ENCODE measurements around the gene SLC12A2.

Gene SLC12A2

DNA sequence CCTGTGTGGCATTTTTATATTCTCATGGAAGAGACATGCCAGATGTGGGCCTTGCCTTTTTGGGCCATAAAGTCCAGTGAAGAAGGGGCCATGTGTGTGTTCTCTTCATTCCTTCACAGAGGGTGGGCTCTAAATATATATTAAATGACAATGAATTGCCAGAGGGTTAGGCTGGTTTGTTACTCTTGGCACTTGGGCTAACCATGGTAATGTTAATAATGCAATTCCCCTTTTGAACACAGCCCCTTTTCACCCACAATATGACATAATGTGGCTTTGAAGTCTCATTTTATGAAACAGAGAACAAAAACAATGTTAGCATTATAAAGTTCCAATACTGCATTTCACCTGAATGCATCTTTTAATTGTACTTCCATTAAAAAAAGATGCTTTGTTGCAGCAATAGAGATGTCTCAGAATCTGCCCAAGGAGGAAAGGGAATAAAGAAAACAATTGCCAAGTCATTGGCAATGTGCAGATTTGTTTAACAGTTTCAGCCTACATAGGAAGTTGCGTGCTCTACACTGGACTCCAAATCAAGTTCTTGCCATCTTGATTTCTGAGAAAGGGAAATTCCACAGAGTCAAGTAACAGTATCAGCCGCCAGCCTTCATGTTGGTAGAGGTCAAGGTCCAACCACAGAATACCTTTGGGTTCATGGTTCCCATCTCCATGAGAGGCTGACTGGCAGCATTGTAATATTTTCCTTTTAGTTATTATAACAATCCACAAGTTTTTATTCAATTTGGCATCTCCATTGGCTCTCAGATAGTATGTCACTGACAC lies 141.9 kb downstream of the SLC12A2 start:
- no peak for DNase-seq (ENCODE audit: low spot score)

DNA sequence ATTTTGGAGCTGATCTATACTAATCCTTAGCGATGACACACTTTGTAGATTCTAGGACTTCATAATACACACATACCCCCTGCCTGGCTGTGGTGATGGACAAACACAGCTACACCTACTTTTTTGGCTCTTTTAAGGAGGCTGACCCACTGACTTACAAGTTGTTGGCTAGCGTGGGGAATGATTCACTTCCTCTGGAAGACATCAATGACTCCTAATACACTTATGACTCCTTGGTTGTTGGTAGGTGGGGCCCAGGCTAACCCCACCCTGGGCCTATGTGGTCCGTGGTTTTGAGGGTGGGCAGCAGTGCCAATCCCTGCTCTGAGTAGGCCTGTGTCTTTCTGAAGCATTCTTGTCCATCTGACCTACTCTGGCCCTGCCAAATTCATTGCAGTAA lies 144.4 kb downstream of the SLC12A2 start:
- DNase-seq (ENCODE audit: low spot score) = no peak

DNA sequence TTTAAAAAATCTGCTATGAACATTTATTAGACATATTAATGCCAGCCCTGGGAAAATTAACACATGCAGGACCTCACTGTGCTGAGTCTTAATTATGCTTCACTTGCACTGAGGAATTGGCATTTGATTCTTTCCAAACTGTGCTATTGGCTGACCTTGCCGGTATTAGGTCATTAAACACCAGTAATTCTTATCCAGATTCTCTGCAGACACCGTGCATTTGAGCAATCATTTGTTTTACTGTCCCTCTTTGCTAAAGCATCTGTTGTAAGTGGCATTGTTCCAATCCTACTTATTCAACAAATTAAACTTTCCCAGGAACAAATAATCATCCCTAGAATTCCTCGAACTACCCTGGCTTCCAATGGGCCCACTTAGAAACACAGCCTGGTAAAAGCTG lies 145.0 kb downstream of the SLC12A2 start:
- DNase-seq (ENCODE audit: low spot score) = no peak

DNA sequence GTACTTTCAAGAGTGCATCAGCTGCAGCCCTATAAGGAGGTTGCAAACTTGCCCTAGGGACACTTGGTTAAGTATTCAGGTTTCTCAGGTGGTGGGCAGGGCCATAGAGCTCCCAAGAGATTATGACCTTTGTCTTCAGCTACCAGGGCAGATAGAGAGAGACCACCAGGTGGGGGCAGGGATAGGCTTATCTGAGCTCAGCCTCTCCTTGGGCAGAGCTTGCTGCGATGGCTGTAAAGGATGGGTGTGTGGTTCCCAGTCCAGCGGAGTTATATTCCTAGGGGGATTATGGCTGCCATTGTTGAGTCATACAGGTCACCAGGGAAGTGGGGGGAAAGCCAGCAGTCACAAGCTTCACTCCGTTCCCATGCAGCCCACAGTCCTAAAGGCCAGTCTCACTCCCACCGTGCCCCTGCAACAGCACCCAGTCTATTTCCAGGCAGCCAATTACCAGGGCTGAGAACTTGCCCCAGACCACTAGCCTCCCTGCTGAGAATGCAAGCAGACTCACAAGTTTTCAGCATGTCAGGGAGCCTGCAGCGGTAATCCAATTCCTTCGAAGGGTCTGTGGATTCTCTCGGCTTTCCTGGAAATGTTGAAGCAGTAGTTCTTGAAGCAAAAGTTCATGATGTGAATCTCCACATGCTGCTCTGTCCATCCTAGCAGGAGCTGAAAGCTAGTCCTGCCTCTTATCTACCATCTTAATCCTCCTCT lies 151.5 kb downstream of the SLC12A2 start:
- no peak for DNase-seq (ENCODE audit: low spot score)

DNA sequence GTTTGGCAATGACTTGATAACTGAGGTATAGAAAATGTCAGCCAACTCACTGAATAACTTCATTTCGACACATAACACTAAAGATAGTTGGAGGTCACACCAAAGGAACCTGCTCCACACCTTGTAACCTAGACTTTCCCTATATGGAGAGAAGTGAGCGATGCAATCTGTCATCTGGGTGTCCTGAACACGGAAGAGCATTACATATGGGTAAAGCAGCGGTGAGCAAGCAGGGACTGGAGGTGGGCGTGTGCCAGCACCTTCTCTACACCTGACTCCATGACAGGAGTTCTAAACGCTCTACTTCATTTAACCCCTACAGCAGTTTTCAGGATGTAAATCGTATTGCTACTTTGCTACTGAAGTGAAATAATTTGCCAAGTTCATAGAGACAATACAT lies 152.8 kb downstream of the SLC12A2 start:
- no peak for DNase-seq (ENCODE audit: low spot score)

DNA sequence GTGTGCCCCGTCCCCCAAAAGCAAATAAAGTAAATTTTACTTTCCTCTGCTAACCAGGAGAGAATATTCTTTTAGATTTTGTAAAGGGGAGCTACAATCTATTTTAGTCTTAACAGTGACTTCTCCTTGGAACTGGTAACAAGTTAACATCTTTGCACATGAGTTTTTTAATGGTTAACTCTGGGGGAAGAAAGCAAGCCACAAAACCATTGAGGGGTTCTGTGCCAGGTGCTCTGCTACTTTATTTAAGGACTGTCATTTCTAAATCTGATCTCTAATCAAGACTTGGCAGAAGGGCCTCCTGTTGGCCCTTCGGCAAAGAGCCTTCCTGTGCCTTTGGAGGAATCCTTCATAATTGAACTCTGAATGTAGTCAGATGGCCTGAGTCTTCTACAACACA lies 153.4 kb downstream of the SLC12A2 start:
- DNase-seq (ENCODE audit: low spot score) = no peak

DNA sequence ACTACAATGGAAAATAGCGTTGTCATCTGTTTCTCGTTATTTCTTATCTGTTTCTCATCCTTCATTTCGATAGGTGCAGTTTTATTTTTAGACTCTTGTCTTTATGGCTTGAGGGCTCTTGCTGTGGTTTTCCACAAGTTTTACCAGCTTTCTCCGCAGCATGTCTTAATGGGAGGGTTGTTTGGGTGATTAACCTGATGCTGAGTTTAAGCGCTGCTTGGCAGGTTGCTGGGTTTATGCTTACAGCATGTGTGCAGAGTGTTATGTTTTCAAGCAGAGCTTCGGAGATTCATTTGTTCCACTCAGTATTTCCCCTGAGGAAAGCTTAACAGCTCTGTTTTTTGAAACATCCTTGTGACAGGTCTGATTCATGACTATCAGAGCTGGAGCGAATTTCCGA lies 154.0 kb downstream of the SLC12A2 start:
- no peak for DNase-seq (ENCODE audit: low spot score)

Measured in D341Med (cell line).